ENCODE data around the gene ITGA1. TPM values are rescaled to one million over a fixed set of nuclear protein-coding genes. Genes with fewer than 3 reads are reported as not detected.

The ITGA1 gene
- total RNA-seq, 2 experiments from 2014 or later = not detected

GRCh38 chr5:52903142-52903541, 115.4 kb downstream of the ITGA1 start:
- ChIA-PET POLR2A (interaction anchor here (1.1 kb wide), 1 partner anchor 12 kb away, joined by 3 read pairs; no protein-coding TSS in a partner anchor), CTCF (ENCODE audit: unreplicated experiment) (no interaction called here)
- Histone ChIP-seq H3K4me1 (ENCODE audit: insufficient read depth, low read length, poor library complexity, severe bottlenecking) (no peaks in the 10 kb centered on the region), H3K4me2 (ENCODE audit: low read length) (no peak overlapping the region), H2AFZ (ENCODE audit: low read length) (no peak overlapping the region), H3K4me3 (ENCODE audit: low read depth, low read length, poor library complexity, severe bottlenecking) (no peak overlapping the region), H3K9me2 (ENCODE audit: insufficient read depth, low read length) (no peaks in the 10 kb centered on the region), H3K36me3 (ENCODE audit: insufficient read depth, low read length) (no peaks in the 10 kb centered on the region), H4K20me1 (ENCODE audit: insufficient read depth, low read length) (no peaks in the 10 kb centered on the region), H3K79me2 (ENCODE audit: insufficient read depth, low read depth, low read length) (no peaks in the 10 kb centered on the region), H3K9me3 (ENCODE audit: low read length) (no peaks in the 10 kb centered on the region), H3K27ac (ENCODE audit: low read depth, low read length, poor library complexity, severe bottlenecking) (no peak overlapping the region)
- BruUV-seq (replicated peaks) = no TSS peak
- no peak for TF ChIP-seq EZH2phosphoT487 (IDR thresholded peaks at IDR 0.05; ENCODE audit: borderline replicate concordance, low read depth, low read length)
- TF ChIP-seq CTCF (conservative IDR thresholded peaks at IDR 0.05; ENCODE audit: low read length) = no peak
- intact Hi-C loops (cut with micrococcal nuclease; ENCODE audit: unreplicated experiment) = no loop called here
- DNase-seq (ENCODE audit: low spot score) = no peak

DNA sequence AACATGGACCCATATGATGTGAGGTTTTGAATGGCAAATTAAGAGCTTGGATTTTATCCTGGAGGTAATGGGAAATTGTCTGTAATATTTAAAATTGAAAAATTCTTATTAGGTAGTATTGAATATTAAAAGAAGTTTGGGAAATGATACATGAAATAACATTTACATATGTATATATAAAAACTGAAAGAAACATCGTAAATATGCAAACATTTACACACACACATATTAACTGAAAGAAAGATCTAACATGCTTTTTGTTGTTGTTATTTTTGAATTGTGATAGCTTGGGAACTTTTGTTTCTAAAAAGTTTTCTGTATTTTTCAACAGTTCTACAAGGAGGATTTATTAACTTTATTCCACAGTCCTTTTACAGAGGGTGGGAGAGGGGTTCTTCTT, 118.6 kb downstream of the ITGA1 start:
- BruUV-seq (replicated peaks) = no TSS peak
- Histone ChIP-seq H3K9me2 (ENCODE audit: insufficient read depth, low read length) (no peaks in the 10 kb centered on the region), H3K4me2 (ENCODE audit: low read length) (no peak overlapping the region), H3K79me2 (ENCODE audit: insufficient read depth, low read depth, low read length) (no peaks in the 10 kb centered on the region), H3K4me3 (ENCODE audit: low read depth, low read length, poor library complexity, severe bottlenecking) (no peak overlapping the region), H3K27ac (ENCODE audit: low read depth, low read length, poor library complexity, severe bottlenecking) (no peak overlapping the region), H3K4me1 (ENCODE audit: insufficient read depth, low read length, poor library complexity, severe bottlenecking) (no peaks in the 10 kb centered on the region), H2AFZ (ENCODE audit: low read length) (no peak overlapping the region), H3K9me3 (ENCODE audit: low read length) (no peaks in the 10 kb centered on the region), H3K36me3 (ENCODE audit: insufficient read depth, low read length) (no peaks in the 10 kb centered on the region), H4K20me1 (ENCODE audit: insufficient read depth, low read length) (no peaks in the 10 kb centered on the region)
- ChIA-PET POLR2A (interaction anchor here (0.9 kb wide), 1 partner anchor 9 kb away, joined by 3 read pairs; no protein-coding TSS in a partner anchor), CTCF (ENCODE audit: unreplicated experiment) (no interaction called here)
- no peak for DNase-seq (ENCODE audit: low spot score)
- TF ChIP-seq CTCF (conservative IDR thresholded peaks at IDR 0.05; ENCODE audit: low read length) (no peak), EZH2phosphoT487 (IDR thresholded peaks at IDR 0.05; ENCODE audit: borderline replicate concordance, low read depth, low read length) (no peak)
- intact Hi-C loops (cut with micrococcal nuclease; ENCODE audit: unreplicated experiment) = no loop called here

GRCh38 chr5:52906845-52907244, 119.1 kb downstream of the ITGA1 start:
- intact Hi-C loops (cut with micrococcal nuclease; ENCODE audit: unreplicated experiment) = no loop called here
- TF ChIP-seq CTCF (conservative IDR thresholded peaks at IDR 0.05; ENCODE audit: low read length) (no peak), EZH2phosphoT487 (IDR thresholded peaks at IDR 0.05; ENCODE audit: borderline replicate concordance, low read depth, low read length) (no peak)
- Histone ChIP-seq H3K36me3 (ENCODE audit: insufficient read depth, low read length) (no peaks in the 10 kb centered on the region), H2AFZ (ENCODE audit: low read length) (no peak overlapping the region), H4K20me1 (ENCODE audit: insufficient read depth, low read length) (no peaks in the 10 kb centered on the region), H3K4me2 (ENCODE audit: low read length) (no peak overlapping the region), H3K9me2 (ENCODE audit: insufficient read depth, low read length) (no peaks in the 10 kb centered on the region), H3K4me1 (ENCODE audit: insufficient read depth, low read length, poor library complexity, severe bottlenecking) (no peaks in the 10 kb centered on the region), H3K79me2 (ENCODE audit: insufficient read depth, low read depth, low read length) (no peaks in the 10 kb centered on the region), H3K27ac (ENCODE audit: low read depth, low read length, poor library complexity, severe bottlenecking) (no peak overlapping the region), H3K4me3 (ENCODE audit: low read depth, low read length, poor library complexity, severe bottlenecking) (no peak overlapping the region), H3K9me3 (ENCODE audit: low read length) (no peaks in the 10 kb centered on the region)
- DNase-seq (ENCODE audit: low spot score) = no peak
- ChIA-PET POLR2A (interaction anchor here (0.7 to 0.9 kb wide), 2 partner anchors 9 to 16 kb away, joined by 3 read pairs; no protein-coding TSS in a partner anchor), CTCF (ENCODE audit: unreplicated experiment) (no interaction called here)
- BruUV-seq (replicated peaks) = no TSS peak

All from OCI-LY7 (cell line).